Testis (tissue), 2 donors: ENCODE data around the gene MEN1.

Experiments
- CTCF ChIP-seq, 3 experiments: fragments of 450-650 bp in 2 of 3; fragments of 200-600 bp in 1 of 3; sonication (generic) in 1 of 3; IDR thresholded peaks; one replicate each; pipeline ENCODE4 v1.5.1; 2016 to 2019; ENCODE audit warnings: antibody characterized with exemption in 3 of 3, mild to moderate bottlenecking in 2 of 3, moderate library complexity in 1 of 3
- POLR2A ChIP-seq: fragments of 450-650 bp; IDR thresholded peaks from one replicate; pipeline ENCODE4 v1.6.1; 2017; ENCODE audit warnings: antibody characterized with exemption, mild to moderate bottlenecking, moderate library complexity

GRCh38 chr11:64799256-64799622, 11.1 kb downstream of the MEN1 start:
- TF ChIP-seq POLR2A (no peak), CTCF (IDR thresholded peaks at IDR 0.05) (no peak)
